Neural progenitor cell (in vitro differentiated cells): ENCODE results near the gene SDF4. TPM values are rescaled to one million over a fixed set of nuclear protein-coding genes. Genes with fewer than 3 reads are reported as not detected.
A peak's percentile ranks its signal among the peaks of the same experiment; 100 is the strongest.

Experiments
- DNase-seq: peaks from one replicate; pipeline ENCODE4 v3.0.0-alpha.2; 2016; ENCODE audit warnings: low spot score
- H2AFZ ChIP-seq: fragments of 200-600 bp; sonication (generic); replicated peaks from 2 replicates; pipeline ENCODE4 v1.6.1; 2016; ENCODE audit warnings: antibody characterized with exemption
- H3F3A ChIP-seq: fragments of 200-600 bp; sonication (generic); 2 replicates; pipeline ENCODE4 v1.6.1; 2016; ENCODE audit warnings: antibody characterized with exemption, low read depth
- H3K27ac ChIP-seq: fragments of 200-600 bp; sonication (generic); 2 replicates; pipeline ENCODE4 v1.5.1; 2016; ENCODE audit warnings: mild to moderate bottlenecking
- H3K27me3 ChIP-seq: fragments of 200-600 bp; sonication (generic); 2 replicates; pipeline ENCODE4 v1.6.1; 2016; ENCODE audit warnings: mild to moderate bottlenecking, moderate library complexity
- H3K36me3 ChIP-seq: fragments of 200-600 bp; sonication (generic); 2 replicates; pipeline ENCODE4 v1.5.1; 2016
- H3K4me1 ChIP-seq: fragments of 200-600 bp; sonication (generic); 2 replicates; pipeline ENCODE4 v1.6.1; 2016; ENCODE audit warnings: mixed run types
- H3K4me2 ChIP-seq: fragments of 200-600 bp; sonication (generic); 2 replicates; pipeline ENCODE4 v1.6.1; 2016
- H3K4me3 ChIP-seq: fragments of 200-600 bp; sonication (generic); 2 replicates; pipeline ENCODE4 v1.5.1; 2016
- H3K79me2 ChIP-seq: fragments of 200-600 bp; sonication (generic); 2 replicates; pipeline ENCODE4 v1.6.1; 2016; ENCODE audit warnings: low read depth
- H3K9ac ChIP-seq: fragments of 200-600 bp; sonication (generic); 2 replicates; pipeline ENCODE4 v1.6.1; 2016
- H3K9me3 ChIP-seq: fragments of 200-600 bp; sonication (generic); 2 replicates; pipeline ENCODE4 v1.5.1; 2016; ENCODE audit warnings: low read depth
- H4K20me1 ChIP-seq: fragments of 200-600 bp; sonication (generic); 2 replicates; pipeline ENCODE4 v1.6.1; 2016; ENCODE audit warnings: low read depth
- H3K27ac Mint-ChIP-seq: 3 replicates; pipeline ENCODE4 v1.8.0; 2021; ENCODE audit warnings: mixed read lengths
- H3K27me3 Mint-ChIP-seq: 2 replicates; pipeline ENCODE4 v1.8.0; 2022; ENCODE audit warnings: low read depth, mild to moderate bottlenecking, inconsistent platforms, moderate library complexity, mixed read lengths; ENCODE audit not compliant: insufficient read depth
- H3K36me3 Mint-ChIP-seq: 3 replicates; pipeline ENCODE4 v1.8.0; 2021; ENCODE audit warnings: mixed read lengths
- H3K4me1 Mint-ChIP-seq: 3 replicates; pipeline ENCODE4 v1.8.0; 2021; ENCODE audit warnings: mixed read lengths
- H3K4me3 Mint-ChIP-seq: 3 replicates; pipeline ENCODE4 v1.8.0; 2021; ENCODE audit warnings: mild to moderate bottlenecking, moderate library complexity, mixed read lengths
- H3K9me3 Mint-ChIP-seq: 3 replicates; pipeline ENCODE4 v1.8.0; 2020; ENCODE audit warnings: mixed read lengths
- CTCF ChIP-seq: fragments of 200-600 bp; sonication (generic); IDR thresholded peaks from 2 replicates; pipeline ENCODE4 v1.5.1; 2017; ENCODE audit warnings: antibody characterized with exemption, mild to moderate bottlenecking
- EZH2 ChIP-seq: fragments of 200-600 bp; sonication (generic); IDR thresholded peaks from 2 replicates; pipeline ENCODE4 v1.6.1; 2017; ENCODE audit warnings: antibody characterized with exemption, mild to moderate bottlenecking, moderate library complexity
- EZH2phosphoT487 ChIP-seq: fragments of 200-600 bp; sonication (generic); IDR thresholded peaks from 2 replicates; pipeline ENCODE4 v1.6.1; 2017; ENCODE audit warnings: antibody characterized with exemption
- total RNA-seq: library from RNA; depleted of rRNA; stranded (reverse); fragments of >200 nt; gene quantifications from 2 replicates; pipeline ENCODE4 v1.2.3, GENCODE V29; 2015; ENCODE audit warnings: low replicate concordance

SDF4 gene
- total RNA-seq, 1 donor from 2014 or later = 16.6 TPM

- Histone ChIP-seq H3K36me3 (no peaks in the 10 kb centered on the region), H3K27ac (no peak overlapping the region), H3K4me1 (no peaks in the 10 kb centered on the region), H3F3A (no peaks in the 10 kb centered on the region), H3K9ac (no peak overlapping the region), H3K9me3 (no peaks in the 10 kb centered on the region), H2AFZ (no peak overlapping the region), H3K4me3 (no peak overlapping the region), H3K27me3 (no peaks in the 10 kb centered on the region), H3K79me2 (no peaks in the 10 kb centered on the region), H4K20me1 (peaks cover 37% of the 10 kb centered on the region), H3K4me2 (no peak overlapping the region)
- peaks cover 28% of the 10 kb centered on the region for H3K36me3 Mint-ChIP-seq
- H3K27me3 Mint-ChIP-seq = peaks cover 3% of the 10 kb centered on the region
- H3K4me1 Mint-ChIP-seq = peaks cover 3% of the 10 kb centered on the region
- DNase-seq = no peak
- peak overlapping the region; percentile 41 for H3K4me3 Mint-ChIP-seq
- TF ChIP-seq EZH2 (no peak), CTCF (no peak), EZH2phosphoT487 (no peak)
- no peaks in the 10 kb centered on the region for H3K9me3 Mint-ChIP-seq
- peak overlapping the region; percentile 40 for H3K27ac Mint-ChIP-seq
These were observed 25.4 kb upstream of the SDF4 start for GRCh38 chr1:1256956-1257871.

GRCh38 chr1:1255611-1256010 lies 23.8 kb upstream of the SDF4 start:
- TF ChIP-seq EZH2phosphoT487 (no peak), EZH2 (no peak), CTCF (no peak)
- peaks cover 27% of the 10 kb centered on the region for H4K20me1 ChIP-seq
- H3K9me3 Mint-ChIP-seq = no peaks in the 10 kb centered on the region
- H3K36me3 ChIP-seq = no peaks in the 10 kb centered on the region
- H3F3A ChIP-seq = peaks cover 4% of the 10 kb centered on the region
- no peak overlapping the region for H2AFZ ChIP-seq
- no peaks in the 10 kb centered on the region for H3K27me3 ChIP-seq
- peaks cover 2% of the 10 kb centered on the region for H3K27me3 Mint-ChIP-seq
- no peaks in the 10 kb centered on the region for H3K4me1 Mint-ChIP-seq
- H3K27ac Mint-ChIP-seq = no peak overlapping the region
- no peak overlapping the region for H3K4me2 ChIP-seq
- H3K9ac ChIP-seq = no peak overlapping the region
- H3K4me3 Mint-ChIP-seq = no peak overlapping the region
- DNase-seq = no peak
- H3K4me3 ChIP-seq = no peak overlapping the region
- H3K27ac ChIP-seq = no peak overlapping the region
- no peaks in the 10 kb centered on the region for H3K79me2 ChIP-seq
- H3K4me1 ChIP-seq = no peaks in the 10 kb centered on the region
- H3K9me3 ChIP-seq = no peaks in the 10 kb centered on the region
- H3K36me3 Mint-ChIP-seq = peaks cover 23% of the 10 kb centered on the region

GRCh38 chr1:1255078-1255477 lies 23.3 kb upstream of the SDF4 start:
- TF ChIP-seq CTCF (no peak), EZH2phosphoT487 (no peak), EZH2 (no peak)
- H3K36me3 Mint-ChIP-seq = peaks cover 21% of the 10 kb centered on the region

More at GRCh38 chr1:1255078-1255477, 23.3 kb upstream of the SDF4 start:
- Histone ChIP-seq H3K4me1 (no peaks in the 10 kb centered on the region), H3F3A (peaks cover 8% of the 10 kb centered on the region), H3K27ac (no peak overlapping the region), H3K9ac (no peak overlapping the region), H4K20me1 (peaks cover 24% of the 10 kb centered on the region), H3K4me2 (no peak overlapping the region), H3K4me3 (no peak overlapping the region), H2AFZ (no peak overlapping the region), H3K9me3 (no peaks in the 10 kb centered on the region), H3K36me3 (no peaks in the 10 kb centered on the region), H3K27me3 (no peaks in the 10 kb centered on the region), H3K79me2 (no peaks in the 10 kb centered on the region)
- H3K27me3 Mint-ChIP-seq = peaks cover 2% of the 10 kb centered on the region
- no peaks in the 10 kb centered on the region for H3K9me3 Mint-ChIP-seq
- no peaks in the 10 kb centered on the region for H3K4me1 Mint-ChIP-seq
- DNase-seq = no peak
- no peak overlapping the region for H3K27ac Mint-ChIP-seq
- H3K4me3 Mint-ChIP-seq = no peak overlapping the region
